H1 (cell line): ENCODE data around the gene FAM222B. TPM values are rescaled to one million over a fixed set of nuclear protein-coding genes. Genes with fewer than 3 reads are reported as not detected.

ENCODE experiments used
- CTCF ChIA-PET: fragments of 300-600 bp; sonication (Branson Sonifier 250); formaldehyde crosslinking; loops from one replicate; lab custom pipeline; 2021; ENCODE audit not compliant: partially characterized antibody; lab: Charles Lee
- POLR2A ChIA-PET: fragments of 300-600 bp; sonication (Branson Sonifier 250); formaldehyde crosslinking; loops from one replicate; lab custom pipeline; 2021; ENCODE audit warnings: inconsistent platforms; ENCODE audit not compliant: partially characterized antibody; lab: Charles Lee
- DNase-seq, 2 experiments: peaks; one replicate each; pipeline versions ENCODE4 v3.0.0 to v3.0.0-alpha.2; 2010 to 2022; ENCODE audit warnings: low spot score in 2 of 2, low read depth in 1 of 2, mixed read lengths in 1 of 2
- FAIRE-seq: peaks from 2 replicates; lab custom pipeline; 2011; peaks lifted over from hg19 to GRCh38; lab: Jason Lieb, UNC
- H2AFZ ChIP-seq: 2 replicates; pipeline ENCODE4 v1.8.1; 2012; ENCODE audit warnings: low read length, inconsistent platforms
- H2AK5ac ChIP-seq: 2 replicates; pipeline ENCODE4 v1.6.1; 2013; ENCODE audit warnings: low read depth, low read length
- H2BK120ac ChIP-seq: replicated peaks from 2 replicates; pipeline ENCODE3; 2013; ENCODE audit warnings: low read depth, low read length, inconsistent platforms
- H2BK12ac ChIP-seq: 2 replicates; pipeline ENCODE4 v1.6.1; 2013; ENCODE audit warnings: low read depth, low read length
- H2BK15ac ChIP-seq: 2 replicates; pipeline ENCODE4 v1.6.1; 2013; ENCODE audit warnings: low read length
- H2BK20ac ChIP-seq: 2 replicates; pipeline ENCODE4 v1.6.1; 2013; ENCODE audit warnings: low read length
- H2BK5ac ChIP-seq: 2 replicates; pipeline ENCODE4 v1.6.1; 2013; ENCODE audit warnings: low read depth, low read length
- H3K14ac ChIP-seq: 2 replicates; pipeline ENCODE4 v1.6.1; 2013; ENCODE audit warnings: inconsistent platforms; ENCODE audit not compliant: insufficient read length
- H3K18ac ChIP-seq: 2 replicates; pipeline ENCODE4 v1.6.1; 2013; ENCODE audit warnings: low read length; ENCODE audit errors: extremely low read depth
- H3K23ac ChIP-seq: 2 replicates; pipeline ENCODE4 v1.6.1; 2013; ENCODE audit warnings: inconsistent platforms; ENCODE audit not compliant: insufficient read length
- H3K23me2 ChIP-seq: 2 replicates; pipeline ENCODE4 v1.6.1; 2013; ENCODE audit warnings: low read depth, low read length
- H3K27ac ChIP-seq: 2 replicates; pipeline ENCODE4 v1.6.1; 2011; ENCODE audit warnings: low read depth, low read length, inconsistent platforms
- H3K27me3 ChIP-seq, 4 experiments: replicated peaks in 1 of 4; 1 replicate in 1 of 4; 2 replicates in 3 of 4; pipeline versions ENCODE4 v1.6.1 to v1.8.1; 2011 to 2013; ENCODE audit warnings: low read length in 3 of 4, mild to moderate bottlenecking in 3 of 4, inconsistent platforms in 2 of 4, mixed read lengths in 2 of 4, moderate library complexity in 1 of 4; ENCODE audit not compliant: control insufficient read depth in 3 of 4, insufficient read depth in 3 of 4; ENCODE audit errors: extremely low read depth in 1 of 4
- H3K36me3 ChIP-seq, 4 experiments: 2 replicates each; pipeline versions ENCODE4 v1.6.1 to v1.8.1; 2011 to 2013; ENCODE audit warnings: mild to moderate bottlenecking in 4 of 4, low read length in 3 of 4, moderate library complexity in 2 of 4, control low read depth in 1 of 4, inconsistent platforms in 1 of 4; ENCODE audit not compliant: insufficient read depth in 4 of 4, control insufficient read depth in 2 of 4
- H3K4ac ChIP-seq: replicated peaks from 2 replicates; pipeline ENCODE3; 2013; ENCODE audit warnings: low read length, low read depth, mixed read lengths, inconsistent platforms; ENCODE audit not compliant: insufficient read length
- H3K4me1 ChIP-seq, 4 experiments: replicated peaks in 1 of 4; 1 replicate in 1 of 4; 2 replicates in 3 of 4; pipeline versions ENCODE4 v1.6.1 to v1.8.1; 2011 to 2013; ENCODE audit warnings: low read length in 3 of 4, inconsistent platforms in 2 of 4, mixed read lengths in 1 of 4; ENCODE audit not compliant: insufficient read depth in 4 of 4, control insufficient read depth in 3 of 4
- H3K4me2 ChIP-seq, 2 experiments: 2 replicates each; pipeline versions ENCODE4 v1.6.1 to v1.8.1; 2011 to 2013; ENCODE audit warnings: low read depth in 2 of 2, low read length in 2 of 2, control low read depth in 1 of 2, inconsistent platforms in 1 of 2, mild to moderate bottlenecking in 1 of 2; ENCODE audit not compliant: insufficient read depth in 1 of 2
- H3K4me3 ChIP-seq, 4 experiments: fragments of 200-600, 300-600 bp in 1 of 4; sonication (generic), shearing (Covaris generic), sonication (Bioruptor Twin) in 1 of 4; 2 replicates each; pipeline versions ENCODE4 v1.5.1 to v1.8.1; 2011 to 2016; ENCODE audit warnings: low read length in 4 of 4, low read depth in 3 of 4, control low read depth in 2 of 4, inconsistent platforms in 2 of 4, mild to moderate bottlenecking in 2 of 4, mixed read lengths in 1 of 4, moderate library complexity in 1 of 4; ENCODE audit not compliant: insufficient read depth in 2 of 4; ENCODE audit errors: extremely low read depth in 1 of 4
- H3K56ac ChIP-seq: replicated peaks from 2 replicates; pipeline ENCODE3; 2013; ENCODE audit warnings: low read depth, mild to moderate bottlenecking, mixed read lengths, low read length, inconsistent platforms; ENCODE audit not compliant: insufficient read length
- H3K79me1 ChIP-seq: 2 replicates; pipeline ENCODE4 v1.6.1; 2013; ENCODE audit warnings: low read depth, low read length, control low read depth
- H3K79me2 ChIP-seq, 2 experiments: 2 replicates each; pipeline versions ENCODE4 v1.6.1 to v1.8.1; 2012 to 2013; ENCODE audit warnings: low read length in 2 of 2, mild to moderate bottlenecking in 2 of 2, inconsistent platforms in 1 of 2; ENCODE audit not compliant: insufficient read depth in 2 of 2, control insufficient read depth in 1 of 2
- H3K9ac ChIP-seq, 4 experiments: replicated peaks in 1 of 4; 1 replicate in 1 of 4; 2 replicates in 3 of 4; pipeline versions ENCODE4 v1.6.1 to v1.8.1; 2011 to 2013; ENCODE audit warnings: low read depth in 3 of 4, low read length in 3 of 4, control low read depth in 2 of 4, mild to moderate bottlenecking in 2 of 4, moderate library complexity in 2 of 4, inconsistent platforms in 1 of 4; ENCODE audit errors: extremely low read depth in 1 of 4
- H3K9me3 ChIP-seq, 2 experiments: 2 replicates each; pipeline versions ENCODE4 v1.6.1 to v1.8.1; 2012 to 2013; ENCODE audit warnings: mild to moderate bottlenecking in 2 of 2, moderate library complexity in 2 of 2, control low read depth in 1 of 2, inconsistent platforms in 1 of 2, low read depth in 1 of 2, low read length in 1 of 2, mixed read lengths in 1 of 2; ENCODE audit not compliant: insufficient read depth in 2 of 2
- H4K20me1 ChIP-seq, 2 experiments: replicated peaks in 1 of 2; 2 replicates each; pipeline versions ENCODE3 to v1.8.1; 2011 to 2013; ENCODE audit warnings: inconsistent platforms in 2 of 2, low read length in 2 of 2, mild to moderate bottlenecking in 1 of 2; ENCODE audit not compliant: insufficient read depth in 2 of 2, control insufficient read depth in 1 of 2
- H4K5ac ChIP-seq: 2 replicates; pipeline ENCODE4 v1.6.1; 2013; ENCODE audit warnings: low read length, low read depth, mixed read lengths, inconsistent platforms; ENCODE audit not compliant: insufficient read length
- H4K8ac ChIP-seq: 2 replicates; pipeline ENCODE4 v1.8.0; 2013; ENCODE audit warnings: mild to moderate bottlenecking, moderate library complexity, low read length, inconsistent platforms; ENCODE audit not compliant: insufficient read depth; ENCODE audit errors: extremely low read depth
- H4K91ac ChIP-seq: replicated peaks from 2 replicates; pipeline ENCODE3; 2013; ENCODE audit warnings: low read length, mixed read lengths, inconsistent platforms; ENCODE audit not compliant: insufficient read length
- BRCA1 ChIP-seq: IDR thresholded peaks from 2 replicates; pipeline ENCODE4 v1.6.1; 2012; ENCODE audit warnings: low read depth, low read length, improper control_type of control experiment
- CHD1 ChIP-seq: IDR thresholded peaks from 2 replicates; pipeline ENCODE4 v1.6.1; 2012; ENCODE audit warnings: low read depth, low read length, improper control_type of control experiment
- CTBP2 ChIP-seq: IDR thresholded peaks from 2 replicates; pipeline ENCODE4 v1.7.0; 2011; ENCODE audit warnings: borderline replicate concordance, mild to moderate bottlenecking, moderate library complexity, mixed read lengths, low read length; ENCODE audit not compliant: insufficient read depth, insufficient read length
- FOSL1 ChIP-seq: IDR thresholded peaks from 2 replicates; pipeline ENCODE4 v1.6.1; 2011; ENCODE audit warnings: mild to moderate bottlenecking, low read depth, low read length, moderate library complexity; ENCODE audit not compliant: insufficient read depth
- HDAC2 ChIP-seq, 2 experiments: fragments of 300-600 bp in 1 of 2; sonication (generic) in 1 of 2; IDR thresholded peaks; 2 replicates each; pipeline ENCODE4 v1.6.1; 2011 to 2012; ENCODE audit warnings: low read depth in 2 of 2, low read length in 2 of 2, mild to moderate bottlenecking in 2 of 2, moderate library complexity in 2 of 2, borderline replicate concordance in 1 of 2, inconsistent platforms in 1 of 2
- MAX ChIP-seq: IDR thresholded peaks from 2 replicates; pipeline ENCODE4 v1.6.1; 2012; ENCODE audit warnings: inconsistent platforms
- NANOG ChIP-seq: IDR thresholded peaks from 2 replicates; pipeline ENCODE4 v1.6.1; 2011; ENCODE audit warnings: low read length, low read depth, mild to moderate bottlenecking, inconsistent platforms; ENCODE audit not compliant: insufficient read depth, poor library complexity, severe bottlenecking
- NRF1 ChIP-seq: IDR thresholded peaks from 2 replicates; pipeline ENCODE4 v1.6.1; 2011; ENCODE audit warnings: mild to moderate bottlenecking, low read depth, low read length, improper control_type of control experiment
- POU5F1 ChIP-seq: IDR thresholded peaks from 2 replicates; pipeline ENCODE4 v1.6.1; 2011; ENCODE audit warnings: low read depth, mild to moderate bottlenecking, low read length, moderate library complexity
- TCF12 ChIP-seq: IDR thresholded peaks from 2 replicates; pipeline ENCODE4 v1.6.1; 2011; ENCODE audit warnings: low read depth, mild to moderate bottlenecking, low read length
- TEAD4 ChIP-seq: IDR thresholded peaks from 2 replicates; pipeline ENCODE4 v1.6.1; 2012; ENCODE audit warnings: low read depth, low read length, inconsistent platforms, mixed read lengths
- YY1 ChIP-seq: IDR thresholded peaks from 2 replicates; pipeline ENCODE4 v1.6.1; 2011; ENCODE audit warnings: low read depth, mild to moderate bottlenecking, low read length
- WGBS, 2 experiments: shearing (Covaris generic) in 1 of 2; methylation state at CpG; one replicate each; pipeline versions ENCODE4 v1.1.6 to v1.1.7; 2013 to 2015; ENCODE audit warnings: low lambda C conversion rate in 2 of 2, mixed read lengths in 2 of 2, inconsistent platforms in 1 of 2, low coverage in 1 of 2, missing lambda C conversion rate in 1 of 2; ENCODE audit not compliant: insufficient replicate concordance in 2 of 2, insufficient coverage in 1 of 2, insufficient read length in 1 of 2; ENCODE audit errors: extremely low coverage in 1 of 2, missing lambda C conversion rate in 1 of 2; 5-methylcytosine and 5-hydroxymethylcytosine counted together
- polyA plus RNA-seq, 7 experiments: library from polyadenylated mRNA; depleted of rRNA in 3 of 7; stranded (reverse) in 5 of 7; unstranded in 2 of 7; fragments of >200 nt in 5 of 7; fragments of 200-250 nt in 2 of 7; gene quantifications; 1 replicate in 5 of 7; 2 replicates in 1 of 7; 4 replicates in 1 of 7; pipeline versions ENCODE4 v1.2.1 to v1.2.3, GENCODE V29; 2011 to 2013; ENCODE audit warnings: missing spikeins in 2 of 7, mixed read lengths in 2 of 7
- total RNA-seq: library from RNA; stranded (reverse); fragmentation: NEBNext Ultra II Directional; extraction: Animal tissue kit (Norgen Biotek cat#: 25700); gene quantifications from 2 replicates; pipeline ENCODE4 v1.2.1, GENCODE V29; 2021
- TF ChIP-seq, protein P1 (sequence below): IDR thresholded peaks from 2 replicates; pipeline ENCODE4 v1.6.1; 2011; ENCODE audit warnings: low read depth, mild to moderate bottlenecking, low read length; ENCODE audit not compliant: insufficient read depth

Gene FAM222B
- total and polyA plus RNA-seq, 2 of the 8 experiments (the other 6 are each of a cell fraction or from before 2014, with no cell fraction given) = 42.1 to 81.7 TPM

- Histone ChIP-seq H4K5ac (no peak overlapping the region), H3K36me3 (peaks cover 19 to 43% (median 27%) of the 10 kb centered on the region in 4 experiments), H2BK12ac (no peak overlapping the region), H4K8ac (no peak overlapping the region), H3K18ac (no peak overlapping the region), H3K4me3 (no peak overlapping the region), H3K23me2 (no peaks in the 10 kb centered on the region), H3K56ac (no peak overlapping the region), H2BK20ac (no peak overlapping the region), H3K79me1 (no peaks in the 10 kb centered on the region; the same call in 1 of the 2 replicates), H2AK5ac (no peak overlapping the region), H3K4ac (no peak overlapping the region), H3K9ac (no peak overlapping the region), H3K14ac (no peak overlapping the region), H3K9me3 (no peaks in the 10 kb centered on the region), H2BK5ac (0 out of 2 replicates have a peak overlapping the region, but pooled peaks have one; percentile 31), H3K27me3 (no peaks in the 10 kb centered on the region), H3K27ac (no peak overlapping the region), H3K23ac (no peak overlapping the region), H2AFZ (no peak overlapping the region), H4K91ac (no peak overlapping the region), H3K79me2 (peaks cover 0 to 9% of the 10 kb centered on the region in 2 experiments; a peak in 1 of 4 replicates), H2BK120ac (no peak overlapping the region), H3K4me1 (peaks cover under 1 to 7% (median 2%) of the 10 kb centered on the region in 4 experiments; a peak in 6 of 7 replicates), H4K20me1 (peaks cover under 1 to 7% of the 10 kb centered on the region in 2 experiments), H3K4me2 (no peak overlapping the region), H2BK15ac (no peak overlapping the region)
- ChIA-PET CTCF (interaction anchor here (0.7 to 11.7 kb wide), 6 partner anchors 7 to 123 kb away, joined by 3 to 316 read pairs (median 6); partner anchors contain the start of genes NEK8, RPL23A and TLCD1), POLR2A (interaction anchor here (1.3 to 9.7 kb wide), 4 partner anchors 12 to 105 kb away, joined by 3 to 134 read pairs (median 4); partner anchors contain the start of genes RPL23A and TRAF4)
- DNase-seq = no peak
- no peak for FAIRE-seq
- WGBS, 2 experiments = 94% methylated on average over 7 of the region's 7 CpGs; no CpG with 5 or more reads in 1 of the 2 experiments
- TF ChIP-seq TEAD4 (no peak), NANOG (no peak), CHD1 (no peak), NRF1 (no peak), TCF12 (no peak), YY1 (no peak), BRCA1 (no peak), MAX (no peak), HDAC2 (IDR thresholded peaks at IDR 0.05; ENCODE audit: borderline replicate concordance in 1 of 2, low read depth in 2 of 2, low read length in 2 of 2) (no peak), CTBP2 (no peak), POU5F1 (no peak), FOSL1 (no peak)
- TF ChIP-seq, protein P1, sequence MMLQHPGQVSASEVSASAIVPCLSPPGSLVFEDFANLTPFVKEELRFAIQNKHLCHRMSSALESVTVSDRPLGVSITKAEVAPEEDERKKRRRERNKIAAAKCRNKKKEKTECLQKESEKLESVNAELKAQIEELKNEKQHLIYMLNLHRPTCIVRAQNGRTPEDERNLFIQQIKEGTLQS = no peak
These were observed 87.1 kb downstream of the FAM222B start for GRCh38 chr17:28755486-28755885.
